ENCODE data around the gene GFOD1.

DNA sequence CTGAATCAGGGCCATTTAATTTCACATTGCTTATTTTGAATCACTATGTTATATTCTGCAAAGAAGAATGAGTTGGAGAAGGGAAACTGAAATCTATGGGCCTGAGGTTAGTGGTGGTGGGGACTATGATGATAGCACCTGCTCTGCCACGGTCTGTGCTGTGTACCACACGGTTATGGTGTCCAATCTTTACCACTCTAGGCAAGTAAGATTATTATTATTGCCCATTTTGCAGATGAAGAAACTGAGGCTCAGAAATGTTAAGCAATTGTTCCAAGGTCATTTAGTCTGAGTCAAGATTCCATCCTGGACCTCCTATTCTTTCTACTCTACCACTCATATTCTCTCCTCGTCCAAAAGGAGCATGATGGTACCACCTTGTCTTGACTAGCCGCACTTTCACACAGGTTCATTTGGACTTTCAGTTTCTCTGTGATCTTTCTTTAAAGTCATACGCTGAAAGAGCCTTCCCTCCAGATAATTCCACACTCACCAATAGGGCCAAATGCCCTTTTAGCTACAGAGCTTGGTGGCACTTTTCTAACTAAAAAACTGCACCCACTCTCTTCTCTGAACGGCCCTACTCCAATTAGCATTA, 56.2 kb downstream of the GFOD1 start:
- TF ChIP-seq, protein P1, sequence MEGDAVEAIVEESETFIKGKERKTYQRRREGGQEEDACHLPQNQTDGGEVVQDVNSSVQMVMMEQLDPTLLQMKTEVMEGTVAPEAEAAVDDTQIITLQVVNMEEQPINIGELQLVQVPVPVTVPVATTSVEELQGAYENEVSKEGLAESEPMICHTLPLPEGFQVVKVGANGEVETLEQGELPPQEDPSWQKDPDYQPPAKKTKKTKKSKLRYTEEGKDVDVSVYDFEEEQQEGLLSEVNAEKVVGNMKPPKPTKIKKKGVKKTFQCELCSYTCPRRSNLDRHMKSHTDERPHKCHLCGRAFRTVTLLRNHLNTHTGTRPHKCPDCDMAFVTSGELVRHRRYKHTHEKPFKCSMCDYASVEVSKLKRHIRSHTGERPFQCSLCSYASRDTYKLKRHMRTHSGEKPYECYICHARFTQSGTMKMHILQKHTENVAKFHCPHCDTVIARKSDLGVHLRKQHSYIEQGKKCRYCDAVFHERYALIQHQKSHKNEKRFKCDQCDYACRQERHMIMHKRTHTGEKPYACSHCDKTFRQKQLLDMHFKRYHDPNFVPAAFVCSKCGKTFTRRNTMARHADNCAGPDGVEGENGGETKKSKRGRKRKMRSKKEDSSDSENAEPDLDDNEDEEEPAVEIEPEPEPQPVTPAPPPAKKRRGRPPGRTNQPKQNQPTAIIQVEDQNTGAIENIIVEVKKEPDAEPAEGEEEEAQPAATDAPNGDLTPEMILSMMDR (conservative IDR thresholded peaks at IDR 0.05; ENCODE audit: low read length) = no peak
- TF ChIP-seq EZH2phosphoT487 (IDR thresholded peaks at IDR 0.05; ENCODE audit: borderline replicate concordance) = no peak
